Measurements from ENCODE around the gene UNC93B1. TPM values are rescaled to one million over a fixed set of nuclear protein-coding genes. Genes with fewer than 3 reads are reported as not detected.

Gene UNC93B1
- total RNA-seq, 1 donor from 2014 or later, result 79.5 TPM

- DNase-seq (peak; percentile 87), ATAC-seq (peak; percentile 45)
- Histone ChIP-seq H3K27ac (peak overlapping the region; percentile 94), H3K4me1 (peaks cover 47% of the 10 kb centered on the region), H3K4me3 (peak overlapping the region; percentile 98), H3K27me3 (no peaks in the 10 kb centered on the region), H3K9me3 (no peaks in the 10 kb centered on the region), H3K36me3 (peaks cover 30% of the 10 kb centered on the region)
- intact Hi-C loops (cut with DNase I), result no loop called here
- no peak for TF ChIP-seq CTCF (IDR thresholded peaks at IDR 0.05)
Observed at GRCh38 chr11:68040101-68040956, 36.4 kb upstream of the UNC93B1 start.

- Histone ChIP-seq H3K4me3 (peak overlapping the region; percentile 98), H3K4me1 (peaks cover 47% of the 10 kb centered on the region), H3K9me3 (no peaks in the 10 kb centered on the region), H3K36me3 (peaks cover 22% of the 10 kb centered on the region), H3K27ac (peak overlapping the region; percentile 94), H3K27me3 (no peaks in the 10 kb centered on the region)
- no peak for ATAC-seq
- TF ChIP-seq CTCF (IDR thresholded peaks at IDR 0.05), result no peak
- intact Hi-C loops (cut with DNase I), result no loop called here
- DNase-seq, result peak; percentile 67
Observed at GRCh38 chr11:68039526-68040086, 35.7 kb upstream of the UNC93B1 start.

GRCh38 chr11:68038718-68039525 is 35.0 kb upstream of the UNC93B1 start, which contains the start of gene TCIRG1:
TSS of gene TCIRG1 (plus strand) at chr11:68039025. CDS start at chr11:68041272, 2,247 bp downstream.
- H3K36me3 ChIP-seq, result peaks cover 22% of the 10 kb centered on the region
- peak; percentile 86 for ATAC-seq
- H3K27me3 ChIP-seq, result no peaks in the 10 kb centered on the region
- peak within 1 kb of the TSS; percentile 98 for H3K4me3 ChIP-seq
- intact Hi-C loops (cut with DNase I), result no loop called here
- TF ChIP-seq CTCF (IDR thresholded peaks at IDR 0.05), result no peak
- H3K27ac ChIP-seq, result peak within 1 kb of the TSS; percentile 94
- peaks cover 47% of the 10 kb centered on the region for H3K4me1 ChIP-seq
- peak; percentile 95 for DNase-seq
- H3K9me3 ChIP-seq, result no peaks in the 10 kb centered on the region

- Histone ChIP-seq H3K9me3 (no peaks in the 10 kb centered on the region), H3K4me1 (peaks cover 52% of the 10 kb centered on the region), H3K27me3 (no peaks in the 10 kb centered on the region), H3K4me3 (peak overlapping the region; percentile 98), H3K27ac (peak overlapping the region; percentile 94), H3K36me3 (peaks cover 22% of the 10 kb centered on the region)
- ATAC-seq, result no peak
- TF ChIP-seq CTCF (IDR thresholded peaks at IDR 0.05), result no peak
- peak; percentile 72 for DNase-seq
- intact Hi-C loops (cut with DNase I), result no loop called here
Observed at GRCh38 chr11:68038226-68038717, 34.4 kb upstream of the UNC93B1 start.

GRCh38 chr11:68037411-68038225 is 33.7 kb upstream of the UNC93B1 start:
- intact Hi-C loops (cut with DNase I), result no loop called here
- H3K9me3 ChIP-seq, result no peaks in the 10 kb centered on the region
- H3K36me3 ChIP-seq, result peaks cover 22% of the 10 kb centered on the region
- no peak for TF ChIP-seq CTCF (IDR thresholded peaks at IDR 0.05)
- no peaks in the 10 kb centered on the region for H3K27me3 ChIP-seq
- H3K4me3 ChIP-seq, result no peak overlapping the region
- peaks cover 52% of the 10 kb centered on the region for H3K4me1 ChIP-seq
- DNase-seq, result peak; percentile 69
- H3K27ac ChIP-seq, result peak overlapping the region; percentile 94
- no peak for ATAC-seq
